NK-92 (cell line): ENCODE measurements around the gene RPRML.

ENCODE experiments used
- DNase-seq: peaks from one replicate; lab custom pipeline; 2025; ENCODE audit not compliant: unreplicated experiment; lab: John Stamatoyannopoulos, UW

Gene RPRML

GRCh38 chr17:46947216-46947615 is 31.8 kb downstream of the RPRML start:
- DNase-seq: no peak

- DNase-seq: no peak
Measured at GRCh38 chr17:46944931-46945330, 34.1 kb downstream of the RPRML start.

GRCh38 chr17:46943501-46944393 is 35.3 kb downstream of the RPRML start:
- DNase-seq: no peak

GRCh38 chr17:46943218-46943500 is 35.9 kb downstream of the RPRML start:
- DNase-seq: no peak

GRCh38 chr17:46942441-46943217 is 36.4 kb downstream of the RPRML start:
- DNase-seq: no peak

- no peak for DNase-seq
Measured at GRCh38 chr17:46940692-46941404, 38.2 kb downstream of the RPRML start.

- DNase-seq: no peak
Measured at GRCh38 chr17:46935658-46936266, 43.3 kb downstream of the RPRML start.

GRCh38 chr17:46931596-46931995 is 47.5 kb downstream of the RPRML start:
- DNase-seq: no peak

- DNase-seq: no peak
Measured at GRCh38 chr17:46930051-46930450, 49.0 kb downstream of the RPRML start.

- no peak for DNase-seq
Measured at GRCh38 chr17:46929413-46929812, 49.6 kb downstream of the RPRML start.

GRCh38 chr17:46928467-46929261 is 50.4 kb downstream of the RPRML start:
- no peak for DNase-seq
